Left lung (tissue), 10 donors: ENCODE results near the gene MARK3. TPM values are rescaled to one million over a fixed set of nuclear protein-coding genes. Genes with fewer than 3 reads are reported as not detected.
"Not testable (repeated sequence)": the region's sequence is repeated elsewhere in the genome, so short reads cannot be mapped to it uniquely, and the experiment has no call there.

Experiments
- ATAC-seq: fragments of 200-7000 bp; cut with Tn5 transposase; one replicate; pipeline ENCODE4 v1.9.1; 2020; ENCODE audit warnings: moderate library complexity
- DNase-seq, 4 donors: peaks; one replicate each; pipeline ENCODE4 v3.0.0-alpha.2; 2013 to 2020
- H3K27ac ChIP-seq, 2 donors: fragments of 200-600 bp; sonication (generic) in 1 of 2; one replicate each; pipeline versions ENCODE4 v1.5.0 to v1.8.0; 2020 to 2021
- H3K27me3 ChIP-seq, 2 donors: fragments of 200-600 bp; sonication (generic) in 1 of 2; one replicate each; pipeline versions ENCODE4 v1.5.0 to v1.8.0; 2020 to 2021
- H3K36me3 ChIP-seq, 2 donors: fragments of 200-600 bp; sonication (generic) in 1 of 2; one replicate each; pipeline versions ENCODE4 v1.5.0 to v1.8.0; 2020 to 2021
- H3K4me1 ChIP-seq, 2 donors: fragments of 200-600 bp; one replicate each; pipeline ENCODE4 v1.8.0; 2021
- H3K4me3 ChIP-seq, 2 donors: fragments of 200-600 bp; sonication (generic) in 1 of 2; one replicate each; pipeline versions ENCODE4 v1.5.0 to v1.8.0; 2020 to 2021; ENCODE audit warnings: mild to moderate bottlenecking in 1 of 2
- H3K9me3 ChIP-seq, 2 donors: fragments of 200-600 bp; sonication (generic) in 1 of 2; one replicate each; pipeline versions ENCODE4 v1.5.0 to v1.8.0; 2020 to 2021
- intact Hi-C, 2 donors: fragments of 100-400 bp; cut with DNase I; formaldehyde crosslinking; loops; one replicate each; pipeline versions ENCODE4 v1.11.2 to v1.14.2; 2022
- polyA plus RNA-seq, 6 donors: library from polyadenylated mRNA; unstranded; fragments of 120-200 nt; gene quantifications; one replicate each; pipeline ENCODE4 v1.2.1, GENCODE V29; 2013; ENCODE audit not compliant: insufficient read length in 6 of 6
- total RNA-seq, 2 donors: library from RNA; stranded (reverse); fragmentation: NEBNext Ultra II Directional; extraction: Animal tissue kit (Norgen Biotek cat#: 25700); gene quantifications; one replicate each; pipeline ENCODE4 v1.2.1, GENCODE V29; 2021
- TF ChIP-seq, protein P1 (sequence below), 2 donors: fragments of 200-600 bp; sonication (generic) in 1 of 2; IDR thresholded peaks; one replicate each; pipeline versions ENCODE4 v1.5.0 to v1.8.0; 2021; ENCODE audit warnings: antibody characterized with exemption in 2 of 2
- donor health status: DM: no; HTN: yes; CAD: no.
- donor health status: DM: no; HTN: no; CAD: no.

MARK3 gene
- total and polyA plus RNA-seq, 8 donors, result 78.8 to 135 (median 122) TPM

DNA sequence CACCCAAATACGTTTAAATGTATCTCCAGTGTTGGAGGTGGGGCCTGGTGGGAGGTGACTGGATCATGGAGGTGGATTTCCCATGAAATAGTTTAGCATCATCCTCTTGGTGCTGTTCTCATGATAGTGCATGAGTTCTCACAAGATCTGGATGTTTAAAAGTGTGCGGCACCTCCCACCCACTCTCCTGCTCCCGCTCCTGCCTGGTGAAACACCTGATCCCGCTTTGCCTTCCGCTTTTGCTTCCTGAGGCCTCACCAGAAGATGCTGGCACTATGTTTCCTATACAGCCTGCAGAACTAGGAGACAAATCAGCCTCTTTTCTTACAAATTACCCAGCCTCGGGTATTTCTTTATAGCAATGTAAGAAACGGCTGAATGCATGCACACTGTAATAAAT, 31.1 kb upstream of the MARK3 start:
- ATAC-seq (no peak), DNase-seq (no peak)
- intact Hi-C loops, result no loop called here
- TF ChIP-seq, protein P1, sequence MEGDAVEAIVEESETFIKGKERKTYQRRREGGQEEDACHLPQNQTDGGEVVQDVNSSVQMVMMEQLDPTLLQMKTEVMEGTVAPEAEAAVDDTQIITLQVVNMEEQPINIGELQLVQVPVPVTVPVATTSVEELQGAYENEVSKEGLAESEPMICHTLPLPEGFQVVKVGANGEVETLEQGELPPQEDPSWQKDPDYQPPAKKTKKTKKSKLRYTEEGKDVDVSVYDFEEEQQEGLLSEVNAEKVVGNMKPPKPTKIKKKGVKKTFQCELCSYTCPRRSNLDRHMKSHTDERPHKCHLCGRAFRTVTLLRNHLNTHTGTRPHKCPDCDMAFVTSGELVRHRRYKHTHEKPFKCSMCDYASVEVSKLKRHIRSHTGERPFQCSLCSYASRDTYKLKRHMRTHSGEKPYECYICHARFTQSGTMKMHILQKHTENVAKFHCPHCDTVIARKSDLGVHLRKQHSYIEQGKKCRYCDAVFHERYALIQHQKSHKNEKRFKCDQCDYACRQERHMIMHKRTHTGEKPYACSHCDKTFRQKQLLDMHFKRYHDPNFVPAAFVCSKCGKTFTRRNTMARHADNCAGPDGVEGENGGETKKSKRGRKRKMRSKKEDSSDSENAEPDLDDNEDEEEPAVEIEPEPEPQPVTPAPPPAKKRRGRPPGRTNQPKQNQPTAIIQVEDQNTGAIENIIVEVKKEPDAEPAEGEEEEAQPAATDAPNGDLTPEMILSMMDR (IDR thresholded peaks at IDR 0.05), result no peak
- no peaks in the 10 kb centered on the region for H3K4me1 ChIP-seq
- H3K27me3 ChIP-seq, result no peaks in the 10 kb centered on the region
- H3K9me3 ChIP-seq, result no peaks in the 10 kb centered on the region
- no peak overlapping the region for H3K27ac ChIP-seq
- no peaks in the 10 kb centered on the region for H3K36me3 ChIP-seq
- H3K4me3 ChIP-seq, result no peak overlapping the region

GRCh38 chr14:103356024-103356682, 29.1 kb upstream of the MARK3 start:
- ATAC-seq (peak; percentile 42), DNase-seq (peak in 1 of 4 donors; percentile 19)
- intact Hi-C loops, result no loop called here
- no peaks in the 10 kb centered on the region for H3K36me3 ChIP-seq
- no peak overlapping the region for H3K4me3 ChIP-seq
- no peaks in the 10 kb centered on the region for H3K27me3 ChIP-seq
- no peaks in the 10 kb centered on the region for H3K9me3 ChIP-seq
- TF ChIP-seq, protein P1 (IDR thresholded peaks at IDR 0.05), result no peak
- no peak overlapping the region for H3K27ac ChIP-seq
- H3K4me1 ChIP-seq, result no peaks in the 10 kb centered on the region

GRCh38 chr14:103357552-103357951, 27.7 kb upstream of the MARK3 start:
- H3K36me3 ChIP-seq, DNase-seq, ATAC-seq, H3K4me1 ChIP-seq, H3K4me3 ChIP-seq, H3K27me3 ChIP-seq, intact Hi-C loops, H3K27ac ChIP-seq, H3K9me3 ChIP-seq: not testable (repeated sequence)

DNA sequence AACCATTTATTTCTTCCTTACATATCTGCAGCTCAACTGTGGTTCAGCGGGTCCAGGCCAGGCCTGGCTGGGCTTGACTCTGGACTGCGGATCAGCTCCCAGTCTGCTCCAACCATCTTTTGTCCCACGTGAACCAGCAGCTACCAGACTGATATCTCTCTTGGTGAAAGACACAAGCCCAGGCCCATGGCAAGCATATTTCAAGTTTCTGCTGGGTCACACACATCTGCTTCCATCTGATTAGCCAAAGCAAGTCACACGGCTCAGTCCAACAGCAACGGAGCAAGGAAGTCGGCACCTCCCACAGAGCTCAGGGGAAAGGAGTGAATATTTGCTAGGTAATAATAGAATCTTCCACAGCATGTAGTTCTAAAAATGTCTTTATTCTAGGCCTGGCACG, 24.7 kb upstream of the MARK3 start:
- H3K4me1 ChIP-seq, result no peaks in the 10 kb centered on the region
- H3K27me3 ChIP-seq, result no peaks in the 10 kb centered on the region
- DNase-seq (no peak), ATAC-seq (no peak)
- intact Hi-C loops, result no loop called here
- no peak overlapping the region for H3K27ac ChIP-seq
- no peaks in the 10 kb centered on the region for H3K36me3 ChIP-seq
- peaks cover 0 to 14% of the 10 kb centered on the region in 2 donors for H3K9me3 ChIP-seq
- no peak overlapping the region for H3K4me3 ChIP-seq
- TF ChIP-seq, protein P1 (IDR thresholded peaks at IDR 0.05), result no peak

DNA sequence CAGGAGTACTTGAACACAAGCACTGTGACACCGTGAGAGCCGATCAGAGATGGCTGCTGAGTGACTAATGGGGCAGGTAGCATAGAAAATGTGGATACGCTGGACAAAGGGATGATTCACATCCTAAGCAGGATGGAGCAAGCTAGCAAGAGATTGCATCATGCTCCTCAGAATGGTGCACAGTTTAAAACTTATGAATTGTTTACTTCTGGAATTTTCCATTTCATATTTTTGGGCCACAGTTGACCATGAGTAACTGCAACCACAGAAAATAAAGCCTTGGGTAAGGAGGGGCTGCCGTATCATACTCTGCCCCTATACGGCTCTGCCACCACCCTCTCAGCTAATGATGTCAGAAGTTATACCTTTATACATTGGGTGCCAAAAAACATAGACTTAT, 23.3 kb upstream of the MARK3 start:
- TF ChIP-seq, protein P1 (IDR thresholded peaks at IDR 0.05), result no peak
- H3K27me3 ChIP-seq, result no peaks in the 10 kb centered on the region
- no peak overlapping the region for H3K27ac ChIP-seq
- DNase-seq (no peak), ATAC-seq (peak; percentile 80)
- H3K9me3 ChIP-seq, result peaks cover 0 to 14% of the 10 kb centered on the region in 2 donors
- H3K4me1 ChIP-seq, result no peaks in the 10 kb centered on the region
- H3K4me3 ChIP-seq, result no peak overlapping the region
- intact Hi-C loops, result no loop called here
- H3K36me3 ChIP-seq, result no peaks in the 10 kb centered on the region

DNA sequence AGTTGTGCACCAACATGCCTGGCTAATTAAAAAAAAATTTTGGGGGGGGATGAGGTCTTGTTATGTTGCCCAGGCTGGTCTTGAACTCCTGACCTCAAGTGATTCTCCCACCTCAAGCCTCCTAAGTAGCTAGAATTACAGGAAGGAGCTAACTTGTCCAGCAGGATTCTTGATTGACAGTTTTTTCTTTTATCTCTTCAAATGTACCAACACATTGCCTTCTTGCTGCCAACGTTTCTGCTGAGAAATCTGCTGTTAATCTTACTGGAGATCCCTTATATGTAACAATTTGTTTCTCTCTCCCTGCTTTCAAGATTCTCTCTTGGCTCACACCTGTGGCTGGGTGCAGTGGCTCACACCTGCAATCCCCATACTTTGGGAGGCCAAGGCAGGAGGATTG, 22.4 kb upstream of the MARK3 start:
- Histone ChIP-seq H3K36me3 (no peaks in the 10 kb centered on the region), H3K27me3 (no peaks in the 10 kb centered on the region), H3K27ac (no peak overlapping the region), H3K9me3 (peaks cover 0 to 14% of the 10 kb centered on the region in 2 donors), H3K4me1 (no peaks in the 10 kb centered on the region), H3K4me3 (no peak overlapping the region)
- ATAC-seq (no peak), DNase-seq (no peak)
- intact Hi-C loops, result no loop called here
- TF ChIP-seq, protein P1 (IDR thresholded peaks at IDR 0.05), result no peak
